Measurements from ENCODE around the gene DYTN.

DNA sequence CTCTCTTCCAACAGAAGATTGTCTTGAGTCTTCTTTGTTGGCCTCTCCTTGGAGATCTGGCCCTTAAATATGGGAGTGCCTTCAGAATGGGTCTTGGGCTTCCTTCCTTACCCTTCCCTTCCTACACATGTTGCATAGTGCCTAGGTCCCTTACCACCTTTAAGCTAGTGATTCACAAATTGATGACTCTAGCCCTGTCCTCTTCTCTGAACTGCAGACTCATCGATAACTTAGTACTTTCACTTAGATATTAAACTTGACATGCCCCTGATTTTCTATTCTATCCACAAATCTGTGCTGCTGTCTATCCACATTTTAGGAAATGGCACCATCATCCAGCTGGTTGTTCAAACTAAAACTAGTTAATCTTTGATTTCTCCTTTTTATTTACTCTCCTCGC is 9.1 kb upstream of the DYTN start:
- TF ChIP-seq POLR2A (IDR thresholded peaks at IDR 0.05): no peak
- TF ChIP-seq, protein P1, sequence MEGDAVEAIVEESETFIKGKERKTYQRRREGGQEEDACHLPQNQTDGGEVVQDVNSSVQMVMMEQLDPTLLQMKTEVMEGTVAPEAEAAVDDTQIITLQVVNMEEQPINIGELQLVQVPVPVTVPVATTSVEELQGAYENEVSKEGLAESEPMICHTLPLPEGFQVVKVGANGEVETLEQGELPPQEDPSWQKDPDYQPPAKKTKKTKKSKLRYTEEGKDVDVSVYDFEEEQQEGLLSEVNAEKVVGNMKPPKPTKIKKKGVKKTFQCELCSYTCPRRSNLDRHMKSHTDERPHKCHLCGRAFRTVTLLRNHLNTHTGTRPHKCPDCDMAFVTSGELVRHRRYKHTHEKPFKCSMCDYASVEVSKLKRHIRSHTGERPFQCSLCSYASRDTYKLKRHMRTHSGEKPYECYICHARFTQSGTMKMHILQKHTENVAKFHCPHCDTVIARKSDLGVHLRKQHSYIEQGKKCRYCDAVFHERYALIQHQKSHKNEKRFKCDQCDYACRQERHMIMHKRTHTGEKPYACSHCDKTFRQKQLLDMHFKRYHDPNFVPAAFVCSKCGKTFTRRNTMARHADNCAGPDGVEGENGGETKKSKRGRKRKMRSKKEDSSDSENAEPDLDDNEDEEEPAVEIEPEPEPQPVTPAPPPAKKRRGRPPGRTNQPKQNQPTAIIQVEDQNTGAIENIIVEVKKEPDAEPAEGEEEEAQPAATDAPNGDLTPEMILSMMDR (IDR thresholded peaks at IDR 0.05): no peak
